CD1c-positive myeloid dendritic cell (primary cell): ENCODE results near the gene VARS2.
A peak's percentile ranks its signal among the peaks of the same experiment; 100 is the strongest.
"Not testable (repeated sequence)": the region's sequence is repeated elsewhere in the genome, so short reads cannot be mapped to it uniquely, and the experiment has no call there.

Experiments used
- DNase-seq: peaks from one replicate; pipeline ENCODE4 v3.0.0-alpha.2; 2016; ENCODE audit errors: extremely low spot score

Gene VARS2

DNA sequence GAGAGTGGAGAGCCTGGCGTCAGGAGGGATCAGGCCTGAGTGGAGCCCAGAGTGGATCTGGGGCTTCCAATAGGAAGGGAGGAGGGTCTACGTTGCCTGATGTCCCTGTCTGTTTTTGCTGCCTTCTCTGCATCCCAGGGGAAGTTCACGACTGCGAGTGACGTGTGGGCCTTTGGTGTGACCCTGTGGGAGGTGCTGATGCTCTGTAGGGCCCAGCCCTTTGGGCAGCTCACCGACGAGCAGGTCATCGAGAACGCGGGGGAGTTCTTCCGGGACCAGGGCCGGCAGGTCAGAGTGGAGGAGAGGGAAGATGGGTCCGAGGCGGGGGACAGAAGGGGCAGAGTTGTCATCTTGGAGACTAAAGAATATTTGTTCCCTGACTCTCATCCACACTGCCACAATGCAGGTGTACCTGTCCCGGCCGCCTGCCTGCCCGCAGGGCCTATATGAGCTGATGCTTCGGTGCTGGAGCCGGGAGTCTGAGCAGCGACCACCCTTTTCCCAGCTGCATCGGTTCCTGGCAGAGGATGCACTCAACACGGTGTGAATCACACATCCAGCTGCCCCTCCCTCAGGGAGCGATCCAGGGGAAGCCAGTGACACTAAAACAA is 15.2 kb upstream of the VARS2 start:
- DNase-seq: no peak

DNA sequence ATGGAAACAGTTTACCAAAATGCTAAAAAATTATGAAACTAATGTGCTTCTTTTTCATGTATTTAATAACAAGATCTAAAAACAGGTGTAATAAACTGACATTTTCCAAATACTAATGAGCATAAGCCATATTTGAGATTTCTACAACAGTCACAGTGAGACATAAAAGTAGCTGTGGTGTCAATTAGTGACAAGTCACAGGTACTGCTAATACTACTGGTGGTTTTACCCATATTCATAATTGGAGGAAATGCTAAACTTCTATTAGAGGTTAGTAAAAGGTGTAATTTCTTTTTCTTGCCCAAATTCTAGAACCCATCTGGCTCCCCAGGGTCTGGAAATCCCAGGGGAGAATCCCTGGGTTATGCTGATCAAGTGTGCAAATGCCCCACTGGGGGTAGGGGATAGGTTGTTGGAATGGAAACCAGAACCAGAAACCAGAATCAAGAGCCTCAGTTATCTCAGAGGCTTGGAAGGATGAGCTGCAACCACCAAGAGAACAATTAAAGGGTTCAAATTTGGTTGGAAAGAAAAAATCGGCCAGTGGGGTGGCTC is 13.1 kb upstream of the VARS2 start:
- no peak for DNase-seq

DNA sequence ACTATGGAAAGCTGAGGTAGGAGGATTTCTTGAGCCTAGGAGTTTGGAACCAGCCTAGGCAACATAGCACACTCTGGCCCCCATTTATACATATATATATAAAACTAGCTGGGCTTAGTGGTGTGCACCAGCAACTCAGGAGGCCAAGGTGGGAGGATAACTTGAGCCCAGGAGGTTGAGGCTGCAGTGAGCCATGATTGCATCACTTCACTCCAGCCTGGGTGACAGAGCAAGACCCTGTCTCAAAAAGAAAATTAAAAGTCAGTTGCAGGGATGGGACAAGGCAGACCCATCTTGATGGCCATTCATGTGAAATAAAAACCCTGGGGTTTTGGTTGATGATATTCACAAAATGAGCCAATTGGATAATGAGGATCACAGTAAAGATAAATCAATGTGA is 12.6 kb upstream of the VARS2 start:
- no peak for DNase-seq

GRCh38 chr6:30902196-30902595 is 11.8 kb upstream of the VARS2 start:
- not testable (repeated sequence) for DNase-seq

DNA sequence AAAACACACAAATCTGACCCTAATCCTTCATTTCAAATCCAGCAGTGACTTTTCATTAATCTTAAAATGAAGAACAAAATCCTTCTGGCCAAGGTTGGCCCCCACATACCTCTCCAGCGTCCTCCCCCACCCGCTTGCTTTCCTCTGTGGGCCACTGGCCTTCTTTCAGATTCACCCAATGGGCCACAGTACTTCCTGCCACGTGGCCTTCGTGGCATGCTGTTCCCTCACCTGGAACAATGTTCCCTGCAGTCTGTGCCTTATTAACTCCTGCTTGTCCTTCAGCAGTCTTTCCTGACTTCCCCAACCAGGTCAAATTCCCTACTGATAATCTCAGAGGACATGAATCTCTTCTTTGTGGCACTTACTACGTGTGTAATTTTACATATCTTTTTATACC is 11.3 kb upstream of the VARS2 start:
- DNase-seq: no peak

DNA sequence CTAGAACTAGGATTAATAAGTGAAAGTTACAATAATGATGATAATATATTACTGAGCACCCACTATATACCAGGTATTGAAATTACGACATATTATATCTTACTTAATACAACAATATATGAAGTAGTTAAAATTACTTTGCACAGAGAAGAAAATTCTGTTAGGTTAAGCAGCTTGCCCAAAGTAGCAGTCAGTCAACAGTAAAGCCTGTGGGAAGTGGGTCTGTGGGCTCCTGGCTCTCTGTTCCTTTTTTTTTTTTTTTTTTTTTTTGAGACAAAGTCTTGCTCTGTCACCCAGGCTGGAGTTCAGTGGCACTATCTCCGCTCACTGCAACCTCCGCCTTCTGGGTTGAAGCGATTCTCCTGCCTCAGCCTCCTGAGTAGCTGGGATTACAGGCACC is 10.8 kb upstream of the VARS2 start:
- peak; percentile 19 for DNase-seq

GRCh38 chr6:30907290-30907757 is 6.7 kb upstream of the VARS2 start:
- not testable (repeated sequence) for DNase-seq

DNA sequence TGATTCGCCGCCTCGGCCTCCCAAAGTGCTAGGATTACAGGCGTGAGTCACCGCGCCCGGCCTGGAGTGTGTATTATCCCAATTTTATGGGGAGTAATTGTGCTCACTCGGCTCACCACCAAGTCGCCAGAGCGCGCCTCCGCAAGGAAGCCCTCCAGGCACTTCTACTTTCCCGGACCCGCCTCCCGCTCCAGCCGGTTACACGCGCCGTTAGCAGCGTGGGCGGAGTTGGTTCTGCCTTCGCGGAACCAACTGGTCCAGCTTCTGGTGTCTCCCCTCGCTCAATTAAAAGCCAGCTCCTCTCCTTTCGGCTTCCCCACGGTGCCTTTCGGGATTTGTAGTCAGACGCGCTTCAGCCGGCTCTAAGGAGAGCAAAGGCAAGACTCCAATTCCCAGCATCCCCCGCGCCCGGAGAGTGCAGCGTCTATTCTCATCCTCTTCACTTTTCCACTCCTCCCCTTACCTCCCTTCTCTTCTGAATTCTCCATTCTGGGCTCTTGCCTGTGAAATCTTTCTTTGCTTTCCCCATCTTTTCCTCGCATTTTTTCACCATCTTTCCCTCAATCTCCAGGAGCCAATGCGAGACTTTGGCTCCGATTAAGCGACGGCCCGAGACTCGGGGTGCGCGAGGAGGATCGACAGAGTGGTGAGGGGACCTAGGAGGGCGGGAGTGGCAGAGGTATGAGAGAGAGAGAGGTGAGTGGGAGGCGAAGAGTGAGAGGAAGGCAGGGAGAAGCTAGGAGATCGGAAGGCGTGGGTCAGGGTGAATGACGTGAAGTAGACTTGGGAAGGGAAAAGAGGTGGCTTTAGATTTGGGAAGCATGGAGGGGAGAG is 6.1 kb upstream of the VARS2 start, which contains the start of gene GTF2H4:
TSS of gene GTF2H4 (plus strand) at position 450 of the 834 bp plus-strand sequence.
- DNase-seq: peak; percentile 98

DNA sequence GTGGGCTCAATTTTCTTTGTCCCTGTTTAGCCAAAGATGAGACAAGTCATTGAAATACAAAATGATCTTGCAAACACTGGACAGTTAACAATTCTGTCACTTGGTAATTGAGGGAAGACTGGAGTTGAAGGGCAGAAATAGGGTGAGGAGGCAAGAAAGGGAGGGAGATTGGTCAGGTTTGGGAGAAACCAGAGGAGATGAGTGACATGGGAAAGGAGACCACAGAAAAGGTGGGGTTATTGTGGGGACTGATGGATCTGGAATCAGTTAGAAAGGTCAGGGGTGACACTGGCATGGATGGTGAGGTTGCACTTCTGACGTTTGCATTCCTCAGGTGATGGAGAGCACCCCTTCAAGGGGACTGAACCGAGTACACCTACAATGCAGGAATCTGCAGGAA is 5.3 kb upstream of the VARS2 start:
- DNase-seq: no peak

DNA sequence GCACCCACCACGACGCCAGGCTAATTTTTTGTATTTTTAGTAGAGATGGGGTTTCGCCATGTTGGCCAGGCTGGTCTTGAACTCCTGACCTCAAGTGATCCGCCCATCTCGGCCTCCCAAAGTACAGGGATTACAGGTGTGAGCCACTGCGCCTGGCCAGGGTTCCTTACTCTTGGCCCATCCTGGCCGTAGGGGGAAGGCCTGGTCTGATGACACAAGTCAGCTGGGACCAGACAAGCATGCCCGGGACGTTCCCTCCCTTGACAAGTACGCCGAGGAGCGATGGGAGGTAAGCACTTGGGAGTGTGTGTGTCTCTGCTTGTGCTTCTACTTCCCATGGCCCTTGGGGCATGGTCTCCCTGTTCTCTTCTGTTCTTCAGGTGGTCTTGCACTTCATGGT is 3.6 kb upstream of the VARS2 start:
- DNase-seq: not testable (repeated sequence)

DNA sequence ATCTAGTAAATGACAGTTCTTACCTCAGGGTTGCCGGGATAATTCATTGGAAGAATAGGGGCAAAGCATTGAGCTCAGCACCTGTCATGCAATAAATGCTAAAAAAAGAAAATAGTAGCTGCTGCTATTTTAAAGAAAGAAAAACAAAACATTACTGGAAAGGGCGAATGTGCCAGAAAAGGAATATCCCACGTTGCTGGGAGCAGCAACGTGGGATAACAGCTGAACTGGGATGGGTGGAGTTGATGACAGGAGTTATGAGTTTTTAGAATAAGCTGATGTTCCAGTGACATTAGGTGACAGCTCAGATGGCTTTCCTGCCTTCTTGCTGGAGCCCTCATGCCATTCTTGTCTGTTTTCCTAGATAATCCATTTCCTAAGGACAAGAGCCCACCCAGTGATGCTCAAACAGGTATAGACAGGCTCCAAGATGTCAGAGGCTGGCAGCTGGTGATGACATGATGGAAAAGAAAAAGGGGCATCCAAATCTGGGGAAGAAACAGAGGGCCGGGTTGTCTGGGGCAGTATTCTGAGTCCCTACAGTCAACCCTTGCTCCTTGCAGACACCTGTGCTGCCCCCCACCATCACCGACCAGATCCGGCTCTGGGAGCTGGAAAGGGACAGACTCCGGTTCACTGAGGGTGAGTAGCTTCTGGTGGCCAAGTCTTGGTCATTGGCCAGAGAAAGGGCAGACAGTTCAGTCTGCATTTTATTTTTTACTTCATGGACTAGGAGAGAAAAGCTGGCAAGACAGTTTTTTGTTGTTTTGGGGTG is 1.1 kb upstream of the VARS2 start:
- no peak for DNase-seq

GRCh38 chr6:30913721-30914075 is 340 bp upstream of the VARS2 start:
- DNase-seq: no peak

DNA sequence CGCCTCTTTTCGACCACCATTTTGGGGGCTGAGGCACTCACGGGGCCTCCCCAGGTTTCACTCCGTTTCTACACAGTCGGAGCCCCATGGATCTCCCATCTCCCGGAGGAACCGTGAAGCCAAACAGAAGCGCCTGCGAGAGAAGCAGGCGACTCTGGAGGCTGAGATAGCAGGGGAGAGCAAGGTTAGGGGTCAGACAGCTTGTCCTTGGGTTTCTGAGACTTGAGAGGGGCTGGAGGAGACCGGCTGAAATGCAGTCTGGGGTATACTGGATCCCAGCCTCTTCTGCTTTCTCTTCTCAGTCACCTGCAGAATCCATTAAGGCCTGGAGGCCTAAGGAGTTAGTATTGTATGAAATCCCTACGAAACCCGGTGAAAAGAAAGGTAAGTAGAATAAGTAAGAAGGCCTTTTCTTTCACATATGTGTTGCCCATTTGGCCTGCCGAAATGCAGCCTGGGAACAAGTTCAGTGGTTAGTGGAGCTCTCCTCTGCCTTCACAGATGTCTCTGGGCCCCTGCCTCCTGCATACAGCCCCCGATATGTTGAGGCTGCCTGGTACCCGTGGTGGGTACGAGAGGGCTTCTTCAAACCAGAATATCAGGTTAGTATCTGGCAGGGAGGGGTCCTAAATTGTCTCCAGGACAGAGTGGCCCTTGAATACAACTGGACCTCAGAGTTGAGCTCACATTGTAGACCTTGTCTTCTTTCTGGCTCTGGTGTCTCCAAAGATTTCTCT is 984 bp downstream of the VARS2 start:
- DNase-seq: no peak

DNA sequence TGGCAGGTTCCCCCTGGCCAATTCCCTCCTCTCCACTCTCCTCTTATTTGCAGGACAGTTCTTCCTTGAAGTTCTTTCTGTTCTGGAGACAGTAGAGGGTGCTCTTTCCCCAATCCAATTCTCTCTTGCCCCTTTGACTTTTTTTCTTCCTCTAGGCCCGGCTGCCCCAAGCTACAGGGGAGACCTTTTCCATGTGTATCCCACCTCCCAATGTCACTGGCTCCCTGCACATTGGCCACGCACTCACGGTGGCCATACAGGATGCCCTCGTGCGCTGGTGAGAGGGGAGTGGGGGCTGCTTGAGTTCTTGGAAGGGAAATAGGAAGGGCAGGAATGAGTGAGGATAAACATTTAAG is 1.5 kb downstream of the VARS2 start:
- peak; percentile 51 for DNase-seq

GRCh38 chr6:30917041-30917440 is 3.0 kb downstream of the VARS2 start:
- DNase-seq: no peak

GRCh38 chr6:30917487-30917886 is 3.4 kb downstream of the VARS2 start:
- no peak for DNase-seq

DNA sequence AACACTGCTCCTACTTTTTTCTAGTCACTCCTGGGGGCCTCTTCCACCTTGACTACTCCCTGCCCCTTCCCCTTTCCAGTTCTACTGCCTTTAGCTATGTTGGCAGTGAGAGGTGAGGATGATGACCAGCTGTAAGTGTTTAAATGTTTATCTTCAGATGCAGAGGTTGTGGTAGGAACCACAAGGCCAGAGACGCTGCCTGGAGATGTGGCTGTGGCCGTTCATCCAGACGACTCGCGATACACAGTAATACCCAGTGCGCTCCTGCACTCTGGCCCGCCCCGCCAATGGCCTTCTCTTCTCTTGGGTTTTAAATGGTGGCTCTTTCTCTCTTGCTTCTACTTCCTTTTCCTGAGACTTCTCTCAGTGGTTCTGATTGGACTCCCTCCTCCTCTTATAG is 4.6 kb downstream of the VARS2 start:
- no peak for DNase-seq

GRCh38 chr6:30922447-30922852 is 8.4 kb downstream of the VARS2 start:
- no peak for DNase-seq

DNA sequence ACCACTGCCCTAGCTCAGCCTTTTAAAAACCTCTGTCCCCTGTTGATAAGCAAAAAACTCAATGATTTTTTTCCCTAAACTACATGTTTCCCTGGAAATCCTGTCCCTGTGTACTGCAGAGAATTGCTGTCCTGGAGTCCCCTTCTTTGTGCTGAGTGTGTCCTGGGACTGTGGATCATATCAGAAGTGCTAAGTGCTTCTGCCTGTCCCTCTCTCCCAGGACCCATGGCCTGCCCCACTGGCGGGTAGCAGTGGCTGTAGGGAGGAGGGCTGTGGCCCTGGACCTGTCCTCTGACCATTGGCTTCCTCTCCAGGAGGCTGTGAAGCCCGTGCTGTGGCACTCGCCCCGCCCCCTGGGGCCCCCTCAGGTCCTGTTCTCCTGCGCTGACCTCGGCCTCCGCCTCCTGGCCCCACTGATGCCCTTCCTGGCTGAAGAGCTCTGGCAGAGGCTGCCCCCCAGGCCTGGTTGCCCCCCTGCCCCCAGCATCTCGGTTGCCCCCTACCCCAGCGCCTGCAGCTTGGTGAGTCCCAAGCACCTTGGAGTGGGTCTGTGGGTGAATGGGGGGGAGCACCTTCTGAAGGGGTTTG is 10.1 kb downstream of the VARS2 start:
- DNase-seq: not testable (repeated sequence)

DNA sequence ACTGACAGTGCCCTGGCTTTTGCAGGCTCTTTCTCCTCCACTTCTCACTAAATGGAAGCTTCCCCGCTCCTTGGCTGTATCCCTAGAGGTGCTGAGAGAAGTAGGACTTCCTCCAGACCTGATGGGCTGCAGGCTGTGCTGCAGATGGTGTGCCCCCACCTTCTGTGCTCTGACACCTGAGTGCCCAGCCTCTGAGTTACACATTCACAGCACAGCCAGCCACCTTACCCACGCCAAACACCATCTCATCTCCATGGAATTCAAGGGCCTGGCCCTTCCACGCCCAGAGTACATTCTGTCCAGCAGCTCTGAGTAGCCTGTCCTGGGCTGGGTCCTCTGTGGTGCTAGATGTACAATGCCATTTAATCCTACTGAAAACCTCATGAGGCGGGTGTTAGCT is 12.6 kb downstream of the VARS2 start:
- no peak for DNase-seq

GRCh38 chr6:30927080-30927479 is 13.0 kb downstream of the VARS2 start:
- DNase-seq: not testable (repeated sequence)
